PC-3 (cell line): ENCODE data around the gene ATMIN. TPM values are rescaled to one million over a fixed set of nuclear protein-coding genes. Genes with fewer than 3 reads are reported as not detected.

Experiments
- ATAC-seq: fragments of 200-7000 bp; cut with Tn5 transposase; 2 replicates; pipeline ENCODE4 v1.9.1; 2020; ENCODE audit warnings: mild to moderate bottlenecking, moderate library complexity
- Bru-seq: library from RNA; stranded (reverse); fragments of 400-500 nt; gene quantifications from one replicate; lab custom pipeline; 2021; lab: Mats Ljungman, UMichigan
- BruChase-seq, 2 experiments: library from RNA; stranded (reverse); fragments of 400-500 nt; gene quantifications; one replicate each; lab custom pipeline; 2021; lab: Mats Ljungman, UMichigan
- BruUV-seq: library from RNA; stranded (reverse); fragments of 400-500 nt; replicated peaks from 2 replicates; lab custom pipeline; 2021; lab: Mats Ljungman, UMichigan
- CTCF ChIA-PET: fragments of 300-600 bp; sonication (Branson Sonifier 250); formaldehyde crosslinking; loops from one replicate; lab custom pipeline; 2022; ENCODE audit warnings: antibody characterized with exemption; lab: Charles Lee
- POLR2A ChIA-PET: fragments of 300-600 bp; sonication (Branson Sonifier 250); formaldehyde crosslinking; loops from one replicate; lab custom pipeline; 2022; ENCODE audit warnings: antibody characterized with exemption; ENCODE audit not compliant: unreplicated experiment; lab: Charles Lee
- DNase-seq: peaks from one replicate; pipeline ENCODE4 v3.0.0-alpha.2; 2015
- H2AFZ ChIP-seq: fragments of 300-600 bp; sonication (generic); 2 replicates; pipeline ENCODE4 v1.6.0; 2016; ENCODE audit warnings: antibody characterized with exemption, low read length
- H3F3A ChIP-seq: fragments of 300-600 bp; sonication (generic); one replicate; pipeline ENCODE4 v1.6.0; 2017; ENCODE audit warnings: antibody characterized with exemption, low read length, control low read depth, mild to moderate bottlenecking; ENCODE audit not compliant: unreplicated experiment
- H3K27ac ChIP-seq: fragments of 300-600 bp; sonication (generic); 2 replicates; pipeline ENCODE4 v1.5.1; 2016; ENCODE audit warnings: mild to moderate bottlenecking, low read length
- H3K27me3 ChIP-seq: fragments of 300-600 bp; sonication (generic); 2 replicates; pipeline ENCODE4 v1.6.1; 2016; ENCODE audit warnings: low read length, mixed read lengths
- H3K36me3 ChIP-seq: fragments of 300-600 bp; sonication (generic); 2 replicates; pipeline ENCODE4 v1.6.1; 2016; ENCODE audit warnings: low read depth, mixed run types, low read length, mixed read lengths
- H3K4me1 ChIP-seq: fragments of 300-600 bp; sonication (generic); 2 replicates; pipeline ENCODE4 v1.5.1; 2016; ENCODE audit warnings: low read length; ENCODE audit not compliant: insufficient read depth
- H3K4me2 ChIP-seq: fragments of 300-600 bp; sonication (generic); 2 replicates; pipeline ENCODE4 v1.6.0; 2016; ENCODE audit warnings: low read length
- H3K4me3 ChIP-seq: fragments of 300-600 bp; sonication (generic); 2 replicates; pipeline ENCODE4 v1.5.1; 2016; ENCODE audit warnings: mild to moderate bottlenecking, low read length, mixed read lengths
- H3K79me2 ChIP-seq: fragments of 300-600 bp; sonication (generic); 2 replicates; pipeline ENCODE4 v1.6.1; 2017; ENCODE audit warnings: low read length, mixed read lengths
- H3K9ac ChIP-seq: fragments of 300-600 bp; sonication (generic); 2 replicates; pipeline ENCODE4 v1.6.0; 2016; ENCODE audit warnings: mild to moderate bottlenecking, low read length
- H3K9me2 ChIP-seq: fragments of 300-600 bp; sonication (generic); replicated peaks from 2 replicates; pipeline ENCODE4 v1.6.1; 2016; ENCODE audit warnings: mixed run types, low read length, mixed read lengths
- H3K9me3 ChIP-seq: fragments of 300-600 bp; sonication (generic); 2 replicates; pipeline ENCODE4 v1.6.1; 2016; ENCODE audit warnings: low read length, mixed read lengths
- H4K20me1 ChIP-seq: fragments of 300-600 bp; sonication (generic); 2 replicates; pipeline ENCODE4 v1.6.1; 2016; ENCODE audit warnings: low read length, mixed read lengths
- EZH2 ChIP-seq: fragments of 300-600 bp; sonication (generic); IDR thresholded peaks from one replicate; pipeline ENCODE4 v1.6.1; 2017; ENCODE audit warnings: antibody characterized with exemption, mild to moderate bottlenecking, low read length; ENCODE audit not compliant: unreplicated experiment
- EZH2phosphoT487 ChIP-seq: fragments of 300-600 bp; sonication (generic); IDR thresholded peaks from 2 replicates; pipeline ENCODE4 v1.6.1; 2018; ENCODE audit warnings: mild to moderate bottlenecking, antibody characterized with exemption, low read length, borderline replicate concordance
- intact Hi-C: fragments of 100-400 bp; cut with micrococcal nuclease; formaldehyde crosslinking; loops from 2 replicates; pipeline ENCODE4 v1.9.0; 2023
- long read RNA-seq: library from polyadenylated mRNA; unstranded; transcript quantifications from one replicate; pipeline ENCODE4 v2.0.0, GENCODE V29; 2021; ENCODE audit not compliant: unreplicated experiment
- total RNA-seq: library from RNA; depleted of rRNA; stranded (reverse); fragments of >200 nt; gene quantifications from 2 replicates; pipeline ENCODE4 v1.2.3, GENCODE V29; 2014; rRNA removed
- TF ChIP-seq, protein P1 (sequence below): fragments of 300-600 bp; sonication (generic); conservative IDR thresholded peaks from 2 replicates; pipeline ENCODE4 v1.5.1; 2017; ENCODE audit warnings: antibody characterized with exemption, low read depth, mild to moderate bottlenecking, low read length

Gene ATMIN, protein sequence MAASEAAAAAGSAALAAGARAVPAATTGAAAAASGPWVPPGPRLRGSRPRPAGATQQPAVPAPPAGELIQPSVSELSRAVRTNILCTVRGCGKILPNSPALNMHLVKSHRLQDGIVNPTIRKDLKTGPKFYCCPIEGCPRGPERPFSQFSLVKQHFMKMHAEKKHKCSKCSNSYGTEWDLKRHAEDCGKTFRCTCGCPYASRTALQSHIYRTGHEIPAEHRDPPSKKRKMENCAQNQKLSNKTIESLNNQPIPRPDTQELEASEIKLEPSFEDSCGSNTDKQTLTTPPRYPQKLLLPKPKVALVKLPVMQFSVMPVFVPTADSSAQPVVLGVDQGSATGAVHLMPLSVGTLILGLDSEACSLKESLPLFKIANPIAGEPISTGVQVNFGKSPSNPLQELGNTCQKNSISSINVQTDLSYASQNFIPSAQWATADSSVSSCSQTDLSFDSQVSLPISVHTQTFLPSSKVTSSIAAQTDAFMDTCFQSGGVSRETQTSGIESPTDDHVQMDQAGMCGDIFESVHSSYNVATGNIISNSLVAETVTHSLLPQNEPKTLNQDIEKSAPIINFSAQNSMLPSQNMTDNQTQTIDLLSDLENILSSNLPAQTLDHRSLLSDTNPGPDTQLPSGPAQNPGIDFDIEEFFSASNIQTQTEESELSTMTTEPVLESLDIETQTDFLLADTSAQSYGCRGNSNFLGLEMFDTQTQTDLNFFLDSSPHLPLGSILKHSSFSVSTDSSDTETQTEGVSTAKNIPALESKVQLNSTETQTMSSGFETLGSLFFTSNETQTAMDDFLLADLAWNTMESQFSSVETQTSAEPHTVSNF
- total RNA-seq = 34.7 and 35.4 TPM in 2 replicates
- percentile 78 among the genes with signal in this experiment for Bru-seq, nascent RNA
- percentile 96 among the genes with signal in this experiment for BruChase-seq, experiment 1, labeled RNA remaining after a 6-hour chase
- percentile 90 among the genes with signal in this experiment for BruChase-seq, experiment 2, labeled RNA remaining after a 2-hour chase
- long read RNA-seq, full-length matches to known transcripts = 168 of 189 reads
- long read RNA-seq, partial matches to known transcripts = 0 of 189 reads
- long read RNA-seq, other reads (novel, unspliced or antisense) = 21 of 189 reads

DNA sequence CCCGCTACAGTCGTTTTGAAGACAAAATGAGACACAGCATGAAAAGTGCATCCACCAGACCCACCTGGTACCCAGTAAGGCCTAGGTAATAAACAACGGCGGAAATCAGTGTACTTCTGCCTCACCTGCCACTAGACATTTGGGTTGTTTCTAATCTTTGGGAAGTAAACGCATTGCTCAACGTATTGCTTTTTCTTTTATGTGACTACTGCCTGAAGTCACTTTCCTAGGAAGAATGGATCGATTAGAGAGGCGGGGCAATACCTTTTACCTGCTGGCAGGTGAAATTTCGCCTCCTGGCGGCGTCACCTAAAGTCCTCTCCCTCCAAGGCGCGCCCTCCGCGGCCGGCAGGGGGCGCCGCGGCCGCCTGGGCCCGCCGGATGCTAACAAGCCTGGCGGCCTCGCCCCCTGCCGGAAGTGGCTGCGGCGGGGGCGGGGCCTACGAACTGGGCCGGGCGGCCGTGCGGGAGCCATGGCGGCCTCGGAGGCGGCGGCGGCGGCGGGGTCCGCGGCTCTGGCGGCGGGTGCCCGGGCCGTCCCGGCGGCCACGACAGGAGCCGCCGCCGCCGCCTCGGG lies at the start of gene ATMIN:
ATMIN (plus strand) TSS at position 445 of the 577 bp plus-strand sequence; CDS start at position 474, 29 bp downstream.
- Histone ChIP-seq H4K20me1 (no peaks in the 10 kb centered on the region), H3F3A (no peaks in the 10 kb centered on the region), H2AFZ (peak within 1 kb of the TSS; percentile 59), H3K27ac (no peak within 1 kb of the TSS), H3K4me1 (peaks cover 9% of the 10 kb centered on the region), H3K27me3 (no peaks in the 10 kb centered on the region), H3K9me3 (no peaks in the 10 kb centered on the region), H3K9me2 (no peaks in the 10 kb centered on the region), H3K4me3 (peak within 1 kb of the TSS; percentile 94), H3K79me2 (peaks cover 41% of the 10 kb centered on the region), H3K4me2 (peak within 1 kb of the TSS; percentile 92), H3K36me3 (no peaks in the 10 kb centered on the region), H3K9ac (peak within 1 kb of the TSS; percentile 70)
- DNase-seq (peak; percentile 90), ATAC-seq (peak; percentile 94)
- ChIA-PET CTCF (interaction anchor here (0.6 to 1.3 kb wide), 8 partner anchors 30 to 1400 kb away, joined by 3 to 7 read pairs (median 3); partner anchors contain the start of gene C16orf46), POLR2A (no interaction called here)
- BruUV-seq = no TSS peak
- intact Hi-C loops = loop anchor here (2.0 to 10.0 kb wide), 4 partner anchors 29 to 702 kb away; partner anchors contain the start of genes C16orf46, CENPN and CMC2
- TF ChIP-seq, protein P1, sequence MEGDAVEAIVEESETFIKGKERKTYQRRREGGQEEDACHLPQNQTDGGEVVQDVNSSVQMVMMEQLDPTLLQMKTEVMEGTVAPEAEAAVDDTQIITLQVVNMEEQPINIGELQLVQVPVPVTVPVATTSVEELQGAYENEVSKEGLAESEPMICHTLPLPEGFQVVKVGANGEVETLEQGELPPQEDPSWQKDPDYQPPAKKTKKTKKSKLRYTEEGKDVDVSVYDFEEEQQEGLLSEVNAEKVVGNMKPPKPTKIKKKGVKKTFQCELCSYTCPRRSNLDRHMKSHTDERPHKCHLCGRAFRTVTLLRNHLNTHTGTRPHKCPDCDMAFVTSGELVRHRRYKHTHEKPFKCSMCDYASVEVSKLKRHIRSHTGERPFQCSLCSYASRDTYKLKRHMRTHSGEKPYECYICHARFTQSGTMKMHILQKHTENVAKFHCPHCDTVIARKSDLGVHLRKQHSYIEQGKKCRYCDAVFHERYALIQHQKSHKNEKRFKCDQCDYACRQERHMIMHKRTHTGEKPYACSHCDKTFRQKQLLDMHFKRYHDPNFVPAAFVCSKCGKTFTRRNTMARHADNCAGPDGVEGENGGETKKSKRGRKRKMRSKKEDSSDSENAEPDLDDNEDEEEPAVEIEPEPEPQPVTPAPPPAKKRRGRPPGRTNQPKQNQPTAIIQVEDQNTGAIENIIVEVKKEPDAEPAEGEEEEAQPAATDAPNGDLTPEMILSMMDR = peak; percentile 87
- TF ChIP-seq EZH2 (no peak), EZH2phosphoT487 (no peak)

DNA sequence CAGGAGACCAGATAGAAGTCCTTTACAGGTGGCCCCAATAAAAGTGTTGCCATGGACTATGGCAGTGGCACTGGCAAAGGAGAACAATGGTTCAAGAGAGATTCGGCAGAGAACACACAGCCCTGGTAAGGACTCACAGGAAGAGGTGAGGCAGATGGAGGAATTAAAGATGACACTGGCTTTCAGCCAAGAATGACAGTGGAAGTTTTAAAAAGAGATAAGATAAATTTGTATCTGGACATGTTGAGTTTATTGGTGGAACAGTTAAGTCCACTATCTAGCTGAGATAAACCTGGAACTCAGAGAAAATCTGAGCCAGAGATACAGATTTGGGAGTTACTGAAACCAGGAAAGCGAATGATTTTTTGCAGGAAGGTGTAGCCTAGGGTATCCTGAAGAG lies 49.1 kb upstream of the ATMIN start:
- TF ChIP-seq, protein P1 = no peak
- TF ChIP-seq EZH2phosphoT487 = no peak
- TF ChIP-seq EZH2 = no peak

More for the DNA sequence above, 49.1 kb upstream of the ATMIN start:
- Histone ChIP-seq H3K4me3 (no peak overlapping the region), H3F3A (no peaks in the 10 kb centered on the region), H3K9me2 (no peaks in the 10 kb centered on the region), H3K9ac (no peak overlapping the region), H3K9me3 (no peaks in the 10 kb centered on the region), H2AFZ (no peak overlapping the region), H3K4me1 (no peaks in the 10 kb centered on the region; the same call in 1 of the 2 replicates), H3K27me3 (no peaks in the 10 kb centered on the region), H3K4me2 (no peak overlapping the region), H3K36me3 (peaks cover 2% of the 10 kb centered on the region; the same call in 1 of the 2 replicates), H3K79me2 (peaks cover 41% of the 10 kb centered on the region), H4K20me1 (no peaks in the 10 kb centered on the region), H3K27ac (no peak overlapping the region)
- no peak for DNase-seq
- ChIA-PET POLR2A (no interaction called here), CTCF (no interaction called here)
- intact Hi-C loops = no loop called here
- no peak for ATAC-seq
- no TSS peak for BruUV-seq
